Activated CD4-positive, alpha-beta T cell treated with anti-CD3 and anti-CD28 coated beads, Interleukin-2, amount 50 U/mL, for 24 hours (primary cell): ENCODE data around the gene APOL3.
"Not testable (repeated sequence)": the region's sequence is repeated elsewhere in the genome, so short reads cannot be mapped to it uniquely, and the experiment has no call there.

ENCODE experiments used
- DNase-seq, 2 donors: peaks; one replicate each; pipeline ENCODE4 v3.0.0-alpha.2; 2020; ENCODE audit warnings: low read depth in 1 of 2, low spot score in 1 of 2

APOL3 gene

DNA sequence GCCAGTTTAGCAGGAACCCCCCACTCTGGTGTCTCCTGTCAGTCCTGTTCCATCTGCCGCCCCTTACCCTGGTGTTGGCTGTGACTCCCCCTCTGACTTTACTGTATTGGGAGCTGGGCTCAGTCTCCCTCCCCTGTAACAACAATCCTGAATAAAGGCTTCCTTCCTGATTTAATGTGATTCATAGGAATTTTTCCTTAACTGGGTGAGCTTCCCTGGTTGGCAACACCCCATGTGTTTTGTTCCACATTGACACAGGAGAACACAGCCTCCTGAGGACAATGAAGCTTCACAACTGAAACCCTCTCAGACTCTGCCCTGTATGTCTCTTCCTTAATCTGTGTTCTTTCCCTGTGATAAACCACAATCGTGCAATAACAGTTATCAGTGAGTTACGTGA, 32.6 kb upstream of the APOL3 start:
- DNase-seq, result no peak

DNA sequence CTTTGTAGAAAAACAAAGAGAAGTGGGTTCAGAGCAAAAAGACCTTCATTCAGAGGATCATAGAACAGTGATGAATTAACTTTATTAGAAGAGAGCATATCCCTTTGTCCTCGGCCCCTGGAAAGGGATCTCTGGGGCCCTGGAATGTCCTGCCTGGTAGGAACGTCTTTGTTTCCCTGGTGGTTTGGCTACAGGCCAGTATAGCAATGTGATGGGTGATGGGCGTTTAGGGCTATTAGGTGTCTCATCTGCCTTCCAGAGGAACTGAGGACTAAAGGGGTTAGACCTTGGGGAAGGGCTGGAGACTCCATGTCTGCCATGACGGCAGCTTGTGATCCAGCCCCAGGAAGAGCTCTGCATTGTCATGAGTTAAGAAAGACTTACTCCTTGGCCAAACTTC, 32.0 kb upstream of the APOL3 start:
- no peak for DNase-seq

DNA sequence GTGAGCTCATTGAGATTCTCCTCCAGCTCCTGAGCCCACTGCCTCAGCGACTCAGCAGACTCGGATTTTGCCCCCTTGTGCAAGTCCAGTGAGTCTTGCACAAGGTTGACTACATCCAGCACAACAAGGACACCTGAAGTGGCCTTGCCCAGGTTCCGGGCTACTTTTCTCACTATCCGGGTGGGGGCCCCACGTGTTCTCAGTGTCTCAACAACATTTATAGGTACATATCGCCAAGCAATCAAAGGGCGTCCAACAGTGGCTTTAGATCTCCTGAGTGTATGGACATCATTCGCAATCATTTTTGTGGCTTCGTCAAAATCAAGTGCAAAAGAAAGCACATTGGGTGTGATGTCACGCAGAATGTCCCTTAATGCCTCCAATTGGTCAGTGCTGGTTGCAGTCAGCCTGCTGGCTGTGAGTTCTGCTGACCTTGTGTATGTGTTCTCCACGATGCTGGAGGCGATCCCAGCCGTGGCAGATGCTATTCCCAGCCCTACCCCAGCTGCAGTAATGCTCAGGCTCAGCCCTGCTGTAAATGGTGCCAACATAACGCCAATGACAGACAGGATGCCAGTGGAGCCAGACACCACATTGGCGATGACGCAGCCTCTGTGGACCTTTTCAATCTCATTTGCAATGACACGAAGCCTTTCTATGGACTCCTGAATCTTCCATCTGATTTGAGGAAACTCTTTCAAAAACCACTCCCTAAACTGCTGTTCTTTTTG, 30.7 kb upstream of the APOL3 start:
- DNase-seq, result no peak

DNA sequence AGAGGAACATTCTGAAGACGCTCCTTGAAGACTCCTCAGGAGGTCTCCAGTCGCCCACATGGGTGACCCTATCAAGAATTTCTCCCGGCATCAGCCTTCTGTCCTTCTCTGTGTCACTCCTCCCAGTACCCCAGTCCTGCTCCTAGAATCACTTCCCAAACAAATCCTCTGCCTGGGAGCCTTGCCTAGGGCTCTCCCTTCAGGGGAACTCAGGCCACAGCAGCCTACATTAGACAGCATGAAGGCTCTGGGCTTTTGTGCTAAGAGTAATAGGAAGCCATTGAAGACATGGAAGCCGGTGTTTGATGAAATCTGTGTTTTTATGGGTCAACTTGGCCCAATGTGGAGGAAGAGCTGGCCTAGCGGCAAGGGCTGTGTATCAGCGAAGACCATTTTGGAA, 27.3 kb upstream of the APOL3 start:
- DNase-seq, result not testable (repeated sequence)

DNA sequence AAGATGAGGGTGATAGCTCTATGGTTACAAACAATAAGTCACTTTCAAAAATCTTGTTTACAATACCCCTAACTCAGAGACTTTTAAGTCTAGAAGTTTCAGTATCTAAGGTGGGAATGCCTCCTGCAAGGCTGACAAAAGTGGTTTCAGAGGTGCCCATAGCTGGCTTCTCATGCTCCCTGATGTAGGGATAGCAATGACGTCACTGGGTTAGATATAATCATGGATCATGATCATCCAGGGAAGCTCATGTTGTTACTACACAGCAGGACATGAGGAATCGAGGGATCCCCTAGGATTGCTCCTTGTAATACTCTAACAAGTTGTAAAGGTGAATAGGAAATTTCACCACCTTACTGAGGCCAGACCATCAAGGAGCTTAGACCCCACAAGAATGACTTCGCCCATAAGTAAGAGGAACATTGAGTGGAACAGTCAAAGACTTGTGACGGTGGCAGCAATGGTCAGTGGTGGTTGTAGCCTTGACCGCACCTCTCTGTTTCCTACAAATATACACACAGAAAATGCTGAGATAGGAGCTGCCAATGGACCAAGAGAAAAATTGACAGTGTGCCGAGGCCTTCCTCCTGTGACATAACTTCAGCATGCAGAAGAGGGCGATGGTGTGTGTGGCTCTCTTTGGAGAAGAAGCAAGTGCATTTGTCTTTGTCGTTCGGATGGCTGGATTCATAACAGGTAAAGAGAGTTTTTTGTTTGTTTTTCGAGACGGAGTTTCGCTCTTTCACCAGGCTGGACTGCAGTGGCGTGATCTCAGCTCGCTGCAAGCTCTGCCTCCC, 25.5 kb upstream of the APOL3 start:
- no peak for DNase-seq

DNA sequence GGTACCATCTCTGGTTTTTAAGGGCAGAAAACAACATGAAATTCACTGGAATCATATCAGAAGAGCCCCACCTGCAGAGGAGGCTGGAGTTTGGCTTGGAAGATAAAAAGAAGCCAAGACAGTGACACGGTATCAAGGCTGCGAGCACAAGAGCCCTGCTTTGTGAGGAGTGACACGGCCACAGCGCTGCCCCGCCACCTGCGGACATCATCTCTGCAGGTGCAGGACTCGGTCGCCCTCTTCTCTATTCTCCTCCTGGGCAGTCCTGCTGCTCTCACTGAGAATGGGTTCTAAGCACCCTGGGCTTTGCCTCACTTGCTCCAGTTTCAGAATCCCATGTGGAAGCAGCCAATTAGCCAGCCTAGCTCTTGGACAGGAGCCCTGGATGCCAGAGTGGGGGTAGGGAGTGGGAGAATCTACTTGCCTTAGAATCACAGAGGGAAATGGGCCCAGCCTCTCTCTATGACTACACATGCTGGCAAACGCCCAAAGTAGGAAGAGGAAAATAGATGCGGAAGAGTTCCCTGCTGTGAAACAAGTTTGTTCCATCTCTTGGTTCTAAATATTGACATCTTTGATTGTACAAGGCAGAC, 24.0 kb upstream of the APOL3 start:
- DNase-seq, result no peak

DNA sequence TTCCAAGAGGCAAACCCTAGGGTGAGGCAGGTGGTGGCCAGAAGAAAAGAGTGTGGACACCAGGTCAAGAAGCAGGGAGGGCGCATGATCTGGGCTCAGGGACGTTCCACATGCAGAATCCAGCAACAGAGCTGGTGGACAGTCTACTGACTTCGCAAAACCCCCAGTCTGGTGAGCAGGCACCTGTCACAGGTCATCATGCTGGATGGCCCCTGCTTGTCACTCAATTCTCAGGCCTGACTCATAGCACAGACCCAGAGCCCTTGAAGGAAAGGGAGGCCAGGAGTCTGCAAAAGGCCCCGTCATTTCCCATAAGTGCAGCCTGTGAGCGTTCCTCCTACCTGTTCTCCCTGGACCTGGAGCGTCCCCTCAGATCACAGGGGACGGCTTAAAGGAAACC, 22.9 kb upstream of the APOL3 start:
- DNase-seq, result no peak

DNA sequence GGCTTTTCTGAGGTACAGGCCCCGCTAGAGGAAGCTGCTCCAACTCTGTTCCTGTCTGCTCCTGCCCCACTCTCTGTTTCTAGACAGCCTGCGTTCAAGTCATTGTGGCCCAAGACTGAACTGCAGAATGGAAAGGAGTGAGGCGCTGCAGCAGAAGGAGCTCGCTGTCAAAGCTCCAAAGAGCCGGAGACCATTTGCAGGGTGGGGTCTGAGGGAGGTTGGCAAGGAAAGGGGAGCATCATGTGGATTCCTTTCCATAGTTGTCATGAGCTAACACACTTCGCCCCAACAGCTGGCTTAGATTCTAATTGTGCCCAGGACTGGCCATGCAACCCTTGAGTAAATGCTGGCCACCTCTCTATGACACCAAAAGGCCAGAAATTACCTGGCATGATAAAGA, 22.3 kb upstream of the APOL3 start:
- no peak for DNase-seq

DNA sequence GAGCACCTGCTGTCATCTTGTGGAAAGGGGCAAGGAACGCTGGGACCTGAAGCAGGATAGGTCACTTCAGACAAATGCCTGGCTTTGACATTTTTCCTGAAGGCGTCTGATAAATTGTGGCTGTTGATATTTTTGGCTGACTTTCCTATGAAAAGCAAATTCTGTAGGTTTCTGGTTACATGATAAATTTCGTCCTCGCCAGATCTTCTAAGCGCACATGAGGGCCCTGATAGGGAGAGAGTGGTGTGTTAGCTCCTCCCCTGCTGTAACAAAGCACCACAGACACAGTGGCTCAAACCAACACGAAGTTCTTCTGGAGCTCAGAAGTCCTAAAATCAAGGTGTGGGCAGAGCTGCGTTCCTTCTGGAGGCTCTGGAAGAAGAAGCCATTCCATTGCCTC, 21.5 kb upstream of the APOL3 start:
- no peak for DNase-seq

DNA sequence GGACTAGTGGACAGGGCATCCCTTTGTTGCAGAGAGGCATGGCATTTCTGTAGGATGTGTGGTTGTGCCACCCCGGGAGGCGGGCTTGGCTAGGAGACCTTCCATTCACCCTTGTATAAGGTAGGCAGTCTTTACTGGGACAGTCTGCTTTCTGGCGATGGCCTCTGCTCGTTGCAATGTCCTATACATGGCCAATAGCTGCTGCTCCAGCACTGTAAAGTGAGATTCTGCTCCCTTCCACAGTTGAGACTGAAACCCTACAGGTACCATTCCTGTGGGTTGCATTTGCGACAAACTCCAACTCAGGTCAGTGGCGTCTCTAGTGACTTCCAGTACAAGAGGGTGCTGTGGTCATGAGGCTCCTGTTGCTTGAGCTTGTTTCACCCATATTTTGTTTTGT, 20.4 kb upstream of the APOL3 start:
- no peak for DNase-seq

DNA sequence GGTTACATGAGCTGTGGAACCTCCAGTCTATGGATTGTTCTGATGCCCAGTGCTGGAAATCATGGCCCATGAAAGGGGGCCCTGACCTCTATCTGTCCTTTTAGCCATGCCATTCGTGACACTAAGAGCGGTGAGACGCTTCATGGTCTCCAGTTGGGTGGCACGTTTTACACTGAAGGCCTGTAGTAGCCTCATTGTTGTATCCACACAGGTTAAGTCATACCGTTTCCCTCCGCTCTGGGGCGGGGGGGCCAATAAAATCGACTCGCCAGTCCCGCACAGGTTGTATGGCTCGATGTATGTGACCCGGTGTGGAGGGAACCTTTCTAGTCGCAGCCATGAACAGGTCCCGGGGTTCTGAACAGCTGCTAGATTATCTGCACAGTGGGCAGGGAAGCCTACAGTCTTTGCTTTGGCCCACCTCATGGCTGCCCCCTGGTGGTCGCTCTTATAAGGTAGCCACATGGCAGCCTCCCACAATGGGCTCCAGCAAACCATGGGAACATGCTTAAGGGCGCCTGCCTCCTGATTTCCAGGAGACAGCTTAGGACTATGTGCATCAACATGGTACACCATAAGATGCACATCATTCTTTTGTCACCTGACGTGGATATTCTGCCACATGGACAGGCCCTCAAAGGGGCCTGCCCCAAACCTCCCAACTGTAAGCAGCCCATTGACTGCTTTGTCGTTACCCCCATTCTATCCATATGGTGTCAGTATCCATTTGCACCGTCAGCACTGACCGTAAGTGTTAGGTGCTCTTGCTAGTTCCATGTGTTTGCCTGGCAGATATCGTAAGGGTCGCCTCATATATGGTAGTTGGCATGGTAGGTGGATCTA, 19.7 kb upstream of the APOL3 start:
- peak; percentile 74 to 79 for DNase-seq

DNA sequence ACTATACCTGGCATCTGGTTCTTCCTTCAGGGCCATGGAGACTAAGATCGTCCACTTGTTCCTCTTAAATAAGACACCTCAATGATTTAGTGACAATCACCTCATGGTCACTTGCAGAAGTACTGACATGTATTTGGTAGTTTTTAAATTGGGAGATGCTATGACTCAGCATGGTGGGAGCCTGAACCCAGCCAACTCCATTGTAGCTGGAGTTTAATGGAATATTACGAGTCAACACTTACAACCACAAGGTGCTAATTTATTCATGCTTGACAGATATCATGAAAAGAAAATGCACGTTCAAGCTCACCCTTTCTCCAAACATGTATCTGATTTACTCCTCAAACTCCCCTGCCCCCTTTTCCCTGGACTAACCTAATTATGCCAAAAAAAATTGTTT, 16.6 kb upstream of the APOL3 start:
- DNase-seq, result no peak

DNA sequence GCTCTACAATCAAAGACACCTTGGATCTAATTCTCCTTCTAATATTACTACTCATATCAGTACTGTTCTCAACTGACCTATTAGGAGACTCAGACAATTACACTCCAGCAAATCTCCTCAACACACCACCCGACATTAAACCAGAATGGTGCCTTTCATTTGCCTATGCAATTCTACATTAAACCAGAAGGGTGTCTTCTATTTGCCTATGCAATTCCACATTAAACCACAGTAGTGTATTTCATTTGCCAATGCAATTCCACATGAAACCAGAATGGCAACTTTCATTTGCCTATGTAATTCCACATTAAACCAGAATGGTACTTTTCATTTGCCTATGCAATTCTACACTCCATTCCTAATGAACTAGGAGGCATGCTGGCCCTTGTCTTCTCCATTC, 15.3 kb upstream of the APOL3 start:
- DNase-seq, result no peak

DNA sequence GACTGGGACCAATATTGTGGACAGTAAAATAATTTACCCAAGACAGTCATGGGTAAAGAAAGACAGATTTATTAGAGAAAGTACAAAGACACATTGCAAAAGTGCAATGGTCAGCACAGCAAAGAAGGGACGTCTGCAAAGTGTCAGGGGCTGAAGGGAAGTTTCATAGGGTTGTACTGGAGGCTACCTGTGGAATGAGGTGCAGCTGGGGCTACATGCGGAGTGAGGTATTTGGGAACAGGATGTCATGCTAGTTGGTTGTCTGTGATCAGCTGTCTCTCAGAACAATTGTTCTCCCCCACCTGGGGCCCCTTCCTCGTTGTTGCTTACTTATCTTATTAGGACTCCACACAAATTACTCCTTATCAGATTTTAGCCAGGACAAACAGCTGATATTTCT, 11.4 kb upstream of the APOL3 start:
- no peak for DNase-seq

DNA sequence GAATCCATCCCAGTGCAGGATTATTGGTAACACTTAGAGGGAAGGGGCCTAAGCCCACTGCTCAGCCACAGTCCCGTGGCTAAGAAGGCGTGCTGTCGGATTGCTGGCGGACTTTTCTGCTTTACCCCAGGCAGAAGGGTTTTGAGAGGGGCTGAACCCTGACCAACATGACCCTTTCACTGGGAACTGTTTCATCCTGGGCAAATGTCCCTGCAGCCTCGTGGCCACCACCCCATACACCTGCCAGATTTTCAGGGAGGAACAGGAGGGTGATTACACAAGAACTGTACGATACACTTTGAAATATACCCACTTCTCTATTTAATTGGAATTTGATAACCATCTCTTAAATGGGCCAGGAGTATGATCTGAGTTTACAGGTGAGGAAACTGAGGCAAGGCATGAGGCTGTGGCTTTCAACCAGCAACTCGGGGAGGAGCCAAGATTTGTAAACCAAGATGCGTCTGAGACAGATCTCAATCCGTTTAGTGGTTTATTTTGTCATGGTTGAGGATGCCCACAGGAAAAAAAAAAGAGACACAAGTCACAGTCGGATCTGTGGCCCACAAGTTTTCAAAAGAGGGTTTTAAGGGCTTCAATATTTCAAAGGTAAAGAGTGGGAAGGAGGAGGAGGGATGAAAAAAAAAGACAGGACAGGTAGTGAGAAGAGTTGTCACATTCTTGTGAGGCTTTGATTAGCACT, 6.1 kb upstream of the APOL3 start:
- DNase-seq, result no peak

DNA sequence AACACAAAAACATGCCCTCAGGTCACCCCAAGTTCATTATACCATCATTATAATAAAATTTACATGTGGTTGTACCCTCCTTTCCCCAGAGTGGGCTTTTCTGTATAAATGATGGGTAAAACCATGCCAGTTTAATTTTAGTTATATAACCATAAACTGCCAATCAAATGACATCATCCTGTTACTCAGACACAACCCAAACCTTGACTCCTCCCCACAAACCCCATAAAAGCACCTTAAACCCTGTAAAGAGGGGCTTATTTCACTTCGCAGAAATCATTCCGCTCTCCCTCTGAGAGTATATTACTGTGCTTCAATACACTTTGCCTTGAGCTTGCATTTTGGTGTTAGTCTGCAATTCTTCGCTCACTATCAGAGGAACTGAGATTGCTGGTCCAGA, 5.5 kb upstream of the APOL3 start:
- DNase-seq, result no peak

DNA sequence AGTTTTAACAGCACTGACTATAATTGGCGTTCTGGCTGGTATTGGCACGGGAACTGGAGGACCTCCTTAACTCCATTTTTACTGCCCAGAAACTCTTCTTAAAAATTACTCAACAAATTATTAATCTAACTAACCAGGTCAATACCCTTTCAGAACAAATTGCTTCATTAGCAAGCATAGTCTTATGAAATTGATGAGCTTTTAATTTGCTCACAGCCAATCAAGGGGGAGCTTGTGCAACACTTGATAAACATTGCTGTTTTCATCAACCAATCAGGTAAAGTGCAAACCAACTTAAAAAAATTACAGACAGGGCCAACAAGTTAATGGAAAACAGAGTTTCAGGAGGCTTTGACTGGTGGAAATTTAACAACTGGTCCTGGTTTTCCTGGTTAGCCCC, 4.6 kb upstream of the APOL3 start:
- no peak for DNase-seq

DNA sequence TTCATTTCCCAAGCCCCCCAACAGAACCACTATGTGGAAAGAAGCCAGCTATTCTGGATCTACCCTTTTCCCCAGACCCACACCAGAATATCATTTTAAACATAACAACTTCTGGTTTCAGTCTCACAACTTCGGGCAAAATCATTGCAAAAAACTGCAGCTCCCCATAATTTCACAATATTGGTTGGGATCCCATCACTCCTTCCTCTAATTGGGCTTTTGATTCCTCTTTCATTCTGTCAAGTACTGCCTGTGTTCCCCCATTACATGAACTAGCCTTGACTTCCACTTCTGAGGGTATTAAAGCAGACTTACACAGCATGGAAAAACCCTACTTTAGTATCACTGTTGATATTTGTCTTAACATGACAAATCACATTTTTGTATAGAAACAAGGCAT, 4.1 kb upstream of the APOL3 start:
- DNase-seq, result no peak

DNA sequence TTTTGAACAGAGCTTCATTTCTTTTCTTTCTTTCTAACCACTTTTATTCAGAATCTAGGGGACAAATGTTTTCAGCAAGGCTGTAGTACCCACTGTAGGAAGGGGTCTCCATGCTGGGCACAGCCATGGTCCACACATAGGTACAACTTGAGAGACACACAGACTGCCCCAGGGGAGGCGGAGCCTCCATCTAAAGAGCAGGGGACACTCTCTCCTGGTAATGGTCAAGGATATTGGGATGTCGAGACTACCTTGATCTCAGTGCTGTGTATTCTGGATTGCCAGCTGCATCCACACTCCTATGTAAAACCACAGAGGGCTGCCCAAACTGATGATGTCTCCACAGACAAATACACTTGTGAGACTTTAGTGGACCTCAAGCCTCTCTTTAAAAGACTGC, 2.9 kb upstream of the APOL3 start:
- no peak for DNase-seq

DNA sequence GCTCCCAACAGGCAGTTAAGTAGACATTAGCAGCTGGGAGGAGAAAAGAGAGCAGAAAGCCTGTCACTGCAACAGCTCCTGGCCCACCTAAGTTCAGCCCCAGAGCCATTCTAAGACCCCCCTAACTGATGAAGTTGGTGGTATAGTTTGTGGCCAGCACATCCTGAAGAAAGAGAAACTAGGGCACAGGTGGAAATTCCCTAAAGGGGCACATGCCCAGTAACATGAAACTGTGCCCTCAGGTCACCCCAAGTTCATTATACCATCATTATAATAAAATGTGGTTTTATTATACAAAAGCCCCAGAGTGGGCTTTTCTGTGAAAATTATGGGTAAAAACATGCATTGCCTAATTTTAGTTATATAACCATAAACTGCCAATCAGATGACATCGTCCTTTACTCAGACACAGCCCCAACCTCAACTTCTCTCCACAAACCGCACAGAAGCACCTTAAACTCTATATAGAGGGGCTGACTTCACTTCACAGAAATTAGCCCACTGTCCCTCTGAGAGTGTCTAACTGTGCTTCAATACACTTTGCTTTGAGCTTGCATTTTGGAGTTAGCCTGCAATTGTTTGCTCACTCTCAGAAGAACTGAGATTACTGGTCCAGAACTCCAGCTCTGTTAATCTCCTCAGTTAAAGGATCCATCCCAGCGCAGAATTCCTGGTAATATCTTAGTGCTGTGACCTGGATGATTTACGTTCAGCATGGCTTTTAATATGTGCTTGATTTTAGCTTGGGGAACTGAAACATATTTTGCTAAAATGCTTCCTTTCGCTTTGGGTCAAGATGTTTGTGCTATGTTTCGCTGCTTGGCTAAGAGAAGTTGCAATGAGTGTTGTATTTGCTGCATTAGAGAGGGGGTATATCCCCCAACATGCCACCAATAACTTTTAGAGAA, 1.8 kb upstream of the APOL3 start:
- no peak for DNase-seq
